Keratinocyte (primary cell): ENCODE measurements around the gene GAB1. TPM values are rescaled to one million over a fixed set of nuclear protein-coding genes. Genes with fewer than 3 reads are reported as not detected.

ENCODE experiments used
- DNase-seq: peaks from one replicate; pipeline ENCODE4 v3.0.0-alpha.2; 2011; ENCODE audit warnings: low read depth, missing footprints, low spot score
- FAIRE-seq: peaks from 2 replicates; lab custom pipeline; 2011; peaks lifted over from hg19 to GRCh38; lab: Jason Lieb, UNC
- H2AFZ ChIP-seq: 2 replicates; pipeline ENCODE4 v1.6.0; 2012; ENCODE audit warnings: low read length, control low read depth, inconsistent platforms; ENCODE audit not compliant: control insufficient read depth
- H3K27ac ChIP-seq: 2 replicates; pipeline ENCODE4 v1.5.1; 2011; ENCODE audit warnings: low read length; ENCODE audit not compliant: control insufficient read depth, insufficient read depth
- H3K27me3 ChIP-seq: 3 replicates; pipeline ENCODE4 v1.6.0; 2011; ENCODE audit warnings: low read length; ENCODE audit not compliant: control insufficient read depth, insufficient read depth; ENCODE audit errors: extremely low read depth
- H3K36me3 ChIP-seq, 2 experiments: 2 replicates in 1 of 2; 3 replicates in 1 of 2; pipeline ENCODE4 v1.5.1; 2011; ENCODE audit warnings: low read length in 2 of 2, mild to moderate bottlenecking in 1 of 2; ENCODE audit not compliant: control insufficient read depth in 2 of 2, insufficient read depth in 2 of 2; ENCODE audit errors: extremely low read depth in 1 of 2
- H3K4me1 ChIP-seq: 3 replicates; pipeline ENCODE4 v1.5.1; 2011; ENCODE audit warnings: low read length; ENCODE audit not compliant: control insufficient read depth, insufficient read depth; ENCODE audit errors: extremely low read depth
- H3K4me2 ChIP-seq: 3 replicates; pipeline ENCODE4 v1.6.0; 2011; ENCODE audit warnings: low read depth, low read length; ENCODE audit not compliant: control insufficient read depth, insufficient read depth; ENCODE audit errors: extremely low read depth
- H3K4me3 ChIP-seq, 3 experiments: fragments of 200-600 bp in 1 of 3; sonication (generic) in 1 of 3; 2 replicates in 2 of 3; 3 replicates in 1 of 3; pipeline ENCODE4 v1.5.1; 2011 to 2016; ENCODE audit warnings: low read length in 3 of 3, mild to moderate bottlenecking in 3 of 3, control low read depth in 2 of 3, inconsistent platforms in 1 of 3, low read depth in 1 of 3, mixed read lengths in 1 of 3, mixed run types in 1 of 3, moderate library complexity in 1 of 3; ENCODE audit not compliant: control insufficient read depth in 2 of 3, insufficient read depth in 2 of 3; ENCODE audit errors: extremely low read depth in 1 of 3
- H3K79me2 ChIP-seq: 2 replicates; pipeline ENCODE4 v1.6.0; 2012; ENCODE audit warnings: low read length; ENCODE audit not compliant: control insufficient read depth, insufficient read depth
- H3K9ac ChIP-seq: 3 replicates; pipeline ENCODE4 v1.6.0; 2011; ENCODE audit warnings: low read length; ENCODE audit not compliant: control insufficient read depth, insufficient read depth; ENCODE audit errors: extremely low read depth
- H3K9me1 ChIP-seq: 3 replicates; pipeline ENCODE4 v1.6.0; 2011; ENCODE audit warnings: low read length; ENCODE audit not compliant: control insufficient read depth, insufficient read depth; ENCODE audit errors: extremely low read depth
- H3K9me3 ChIP-seq: 2 replicates; pipeline ENCODE4 v1.5.1; 2012; ENCODE audit warnings: low read depth, low read length; ENCODE audit not compliant: control insufficient read depth
- H4K20me1 ChIP-seq: 3 replicates; pipeline ENCODE4 v1.6.0; 2011; ENCODE audit warnings: low read length; ENCODE audit not compliant: control insufficient read depth, insufficient read depth; ENCODE audit errors: extremely low read depth
- EZH2 ChIP-seq: IDR thresholded peaks from one replicate; pipeline ENCODE4 v1.6.1; 2012; ENCODE audit warnings: inconsistent platforms, mild to moderate bottlenecking, low read length, moderate library complexity
- dilution Hi-C: fragments of 300-500 bp; cut with MboI; formaldehyde crosslinking; loops from one replicate; pipeline ENCODE4 v1.7.0; 2020; ENCODE audit warnings: low sequenced_read_pairs; ENCODE audit not compliant: extremely low pct_ligation_motif_present
- polyA plus RNA-seq, 5 experiments: library from polyadenylated mRNA; depleted of rRNA in 3 of 5; stranded (reverse) in 3 of 5; stranded (forward) in 1 of 5; unstranded in 1 of 5; fragments of >200 nt; gene quantifications; 1 replicate in 1 of 5; 2 replicates in 3 of 5; 3 replicates in 1 of 5; pipeline versions ENCODE4 v1.2.1 to v1.2.3, GENCODE V29; 2011 to 2012; ENCODE audit warnings: missing spikeins in 2 of 5, low read depth in 1 of 5, low replicate concordance in 1 of 5
- TF ChIP-seq, protein P1 (sequence below), 3 experiments: IDR thresholded peaks in 1 of 3; conservative IDR thresholded peaks in 1 of 3; optimal IDR thresholded peaks in 1 of 3; 2 replicates in 2 of 3; 3 replicates in 1 of 3; pipeline versions ENCODE3 to v1.5.1; 2011; ENCODE audit warnings: low read length in 3 of 3, mild to moderate bottlenecking in 3 of 3, moderate library complexity in 2 of 3, control low read depth in 1 of 3, inconsistent platforms in 1 of 3; ENCODE audit not compliant: insufficient read depth in 2 of 3; ENCODE audit errors: extremely low read depth in 1 of 3

GAB1 gene
- polyA plus RNA-seq, 1 donor (not counting 4 experiments of a cell fraction or from before 2014, with no cell fraction given), result 11.0 TPM

DNA sequence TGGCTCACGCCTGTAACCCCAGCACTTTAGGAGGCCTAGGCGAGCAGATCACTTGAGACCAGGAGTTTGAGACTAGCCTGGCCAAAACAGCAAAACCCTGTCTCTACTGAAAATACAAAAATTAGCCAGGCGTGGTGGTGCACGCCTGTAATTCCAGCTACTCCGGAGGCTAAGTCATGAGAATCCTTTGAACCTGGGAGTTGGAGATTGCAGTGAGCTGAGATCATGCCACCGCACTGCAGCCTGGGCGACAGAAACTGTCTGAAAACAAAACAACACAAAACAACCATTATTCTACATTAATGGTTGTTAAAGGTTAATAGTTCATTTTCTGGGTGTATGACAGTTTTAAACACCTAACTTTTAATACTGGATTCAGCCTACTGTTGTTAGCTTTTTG, 175.2 kb downstream of the GAB1 start:
- Histone ChIP-seq H3K9me1 (no peaks in the 10 kb centered on the region), H3K9me3 (no peaks in the 10 kb centered on the region), H3K27ac (no peak overlapping the region), H3K4me2 (no peak overlapping the region), H3K79me2 (peaks cover 32% of the 10 kb centered on the region), H3K9ac (no peak overlapping the region), H3K4me3 (no peak overlapping the region), H3K4me1 (peaks cover 14% of the 10 kb centered on the region), H4K20me1 (no peaks in the 10 kb centered on the region), H3K36me3 (no peaks in the 10 kb centered on the region), H3K27me3 (no peaks in the 10 kb centered on the region), H2AFZ (no peak overlapping the region)
- TF ChIP-seq, protein P1, sequence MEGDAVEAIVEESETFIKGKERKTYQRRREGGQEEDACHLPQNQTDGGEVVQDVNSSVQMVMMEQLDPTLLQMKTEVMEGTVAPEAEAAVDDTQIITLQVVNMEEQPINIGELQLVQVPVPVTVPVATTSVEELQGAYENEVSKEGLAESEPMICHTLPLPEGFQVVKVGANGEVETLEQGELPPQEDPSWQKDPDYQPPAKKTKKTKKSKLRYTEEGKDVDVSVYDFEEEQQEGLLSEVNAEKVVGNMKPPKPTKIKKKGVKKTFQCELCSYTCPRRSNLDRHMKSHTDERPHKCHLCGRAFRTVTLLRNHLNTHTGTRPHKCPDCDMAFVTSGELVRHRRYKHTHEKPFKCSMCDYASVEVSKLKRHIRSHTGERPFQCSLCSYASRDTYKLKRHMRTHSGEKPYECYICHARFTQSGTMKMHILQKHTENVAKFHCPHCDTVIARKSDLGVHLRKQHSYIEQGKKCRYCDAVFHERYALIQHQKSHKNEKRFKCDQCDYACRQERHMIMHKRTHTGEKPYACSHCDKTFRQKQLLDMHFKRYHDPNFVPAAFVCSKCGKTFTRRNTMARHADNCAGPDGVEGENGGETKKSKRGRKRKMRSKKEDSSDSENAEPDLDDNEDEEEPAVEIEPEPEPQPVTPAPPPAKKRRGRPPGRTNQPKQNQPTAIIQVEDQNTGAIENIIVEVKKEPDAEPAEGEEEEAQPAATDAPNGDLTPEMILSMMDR (optimal IDR thresholded peaks at IDR 0.05 in 1 of 3, IDR thresholded peaks at IDR 0.05 in 1 of 3, conservative IDR thresholded peaks at IDR 0.05 in 1 of 3; ENCODE audit: extremely low read depth in 1 of 3, insufficient read depth in 2 of 3, low read length in 3 of 3), result no peak
- no peak for TF ChIP-seq EZH2
- dilution Hi-C loops, result no loop called here
- FAIRE-seq (no peak), DNase-seq (no peak)

DNA sequence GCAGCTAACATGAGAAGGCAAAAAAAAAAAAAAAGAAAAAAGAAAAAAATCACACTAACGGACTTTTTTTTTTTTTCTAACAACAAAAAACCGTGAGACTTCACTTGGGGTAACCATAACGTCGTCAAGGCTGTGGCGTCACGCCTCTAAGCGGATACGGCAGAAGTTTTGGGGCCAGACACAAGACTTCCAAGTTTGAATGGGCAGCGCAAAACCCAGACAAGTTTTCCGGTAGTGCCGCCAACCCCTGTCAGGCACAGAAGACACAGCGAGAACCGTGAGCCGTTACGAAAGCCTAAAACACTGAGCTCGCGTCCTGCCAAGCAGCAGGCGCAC, 176.3 kb downstream of the GAB1 start:
- Histone ChIP-seq H3K27ac (peak overlapping the region; percentile 84), H3K4me3 (peak overlapping the region; percentile 89 to 95 (median 94)), H3K4me1 (peaks cover 14% of the 10 kb centered on the region), H2AFZ (peak overlapping the region; percentile 98), H4K20me1 (no peaks in the 10 kb centered on the region), H3K79me2 (peaks cover 42% of the 10 kb centered on the region), H3K27me3 (no peaks in the 10 kb centered on the region), H3K36me3 (peaks cover 2 to 7% of the 10 kb centered on the region in 2 experiments), H3K4me2 (peak overlapping the region; percentile 82), H3K9me1 (no peaks in the 10 kb centered on the region), H3K9ac (peak overlapping the region; percentile 84), H3K9me3 (no peaks in the 10 kb centered on the region)
- dilution Hi-C loops, result no loop called here
- DNase-seq (no peak), FAIRE-seq (no peak)
- TF ChIP-seq, protein P1 (optimal IDR thresholded peaks at IDR 0.05 in 1 of 3, IDR thresholded peaks at IDR 0.05 in 1 of 3, conservative IDR thresholded peaks at IDR 0.05 in 1 of 3; ENCODE audit: extremely low read depth in 1 of 3, insufficient read depth in 2 of 3, low read length in 3 of 3), result no peak
- TF ChIP-seq EZH2, result no peak
